OCI-LY3 (cell line): Measurements from ENCODE around the gene AMIGO2.

Experiments used
- EZH2phosphoT487 ChIP-seq: fragments of 200-600 bp; shearing (Covaris generic); IDR thresholded peaks from 2 replicates; pipeline ENCODE4 v1.6.1; 2018; ENCODE audit warnings: antibody characterized with exemption, mixed run types, low read depth
- TF ChIP-seq, protein P1 (sequence below): fragments of 200-600, 300-600 bp; sonication (generic); IDR thresholded peaks from 2 replicates; pipeline ENCODE4 v1.5.1; 2014; ENCODE audit warnings: antibody characterized with exemption, low read length, low read depth

DNA sequence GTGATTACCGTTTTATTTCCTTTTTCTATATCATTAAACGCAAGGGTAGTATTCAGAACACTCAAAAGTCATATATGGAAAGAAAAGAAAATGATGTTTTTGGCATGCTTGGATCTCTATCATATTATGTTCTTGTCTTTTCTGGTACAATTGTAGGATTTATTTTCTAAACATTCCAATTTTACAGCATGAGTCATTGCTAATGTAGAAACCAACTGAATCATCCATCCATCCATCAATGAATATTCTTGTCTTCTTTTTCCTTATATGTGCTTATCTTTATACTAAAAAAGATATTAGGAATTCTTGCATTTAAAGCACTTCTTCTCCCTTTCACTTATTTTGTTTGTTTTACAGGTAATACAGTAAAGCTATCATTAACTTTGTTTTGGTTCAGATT, 20.4 kb upstream of the AMIGO2 start:
- TF ChIP-seq, protein P1, sequence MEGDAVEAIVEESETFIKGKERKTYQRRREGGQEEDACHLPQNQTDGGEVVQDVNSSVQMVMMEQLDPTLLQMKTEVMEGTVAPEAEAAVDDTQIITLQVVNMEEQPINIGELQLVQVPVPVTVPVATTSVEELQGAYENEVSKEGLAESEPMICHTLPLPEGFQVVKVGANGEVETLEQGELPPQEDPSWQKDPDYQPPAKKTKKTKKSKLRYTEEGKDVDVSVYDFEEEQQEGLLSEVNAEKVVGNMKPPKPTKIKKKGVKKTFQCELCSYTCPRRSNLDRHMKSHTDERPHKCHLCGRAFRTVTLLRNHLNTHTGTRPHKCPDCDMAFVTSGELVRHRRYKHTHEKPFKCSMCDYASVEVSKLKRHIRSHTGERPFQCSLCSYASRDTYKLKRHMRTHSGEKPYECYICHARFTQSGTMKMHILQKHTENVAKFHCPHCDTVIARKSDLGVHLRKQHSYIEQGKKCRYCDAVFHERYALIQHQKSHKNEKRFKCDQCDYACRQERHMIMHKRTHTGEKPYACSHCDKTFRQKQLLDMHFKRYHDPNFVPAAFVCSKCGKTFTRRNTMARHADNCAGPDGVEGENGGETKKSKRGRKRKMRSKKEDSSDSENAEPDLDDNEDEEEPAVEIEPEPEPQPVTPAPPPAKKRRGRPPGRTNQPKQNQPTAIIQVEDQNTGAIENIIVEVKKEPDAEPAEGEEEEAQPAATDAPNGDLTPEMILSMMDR, result no peak
- no peak for TF ChIP-seq EZH2phosphoT487
